ENCODE measurements around the gene PACS2. TPM values are rescaled to one million over a fixed set of nuclear protein-coding genes. Genes with fewer than 3 reads are reported as not detected.

Gene PACS2
- total and polyA plus RNA-seq, 4 donors, result 5.1 to 21.9 (median 9.8) TPM

GRCh38 chr14:105392131-105393090 is 77.9 kb downstream of the PACS2 start:
- no peaks in the 10 kb centered on the region for H3K4me1 ChIP-seq (ENCODE audit: control insufficient read depth in 4 of 4, insufficient read depth in 4 of 4, low read length in 3 of 4)

GRCh38 chr14:105393151-105393550 is 78.6 kb downstream of the PACS2 start:
- H3K9me3 ChIP-seq (ENCODE audit: control insufficient read depth in 4 of 4, low read length in 3 of 4), result no peaks in the 10 kb centered on the region
- no peak overlapping the region for H3K4me3 ChIP-seq (ENCODE audit: low read depth in 1 of 3, low read length in 3 of 3)
- peaks cover 0 to 5% (median 2%) of the 10 kb centered on the region in 4 donors for H3K4me1 ChIP-seq (ENCODE audit: control insufficient read depth in 4 of 4, insufficient read depth in 4 of 4, low read length in 3 of 4)
- no peak overlapping the region for H3K27ac ChIP-seq (ENCODE audit: low read depth in 1 of 2, low read length in 2 of 2)
- WGBS, result 95% methylated on average over 14 of the region's 14 CpGs
- H3K9ac ChIP-seq (ENCODE audit: low read depth in 1 of 2, low read length in 2 of 2), result no peak overlapping the region
- no peak for DNase-seq (ENCODE audit: low spot score)
- H3K36me3 ChIP-seq (ENCODE audit: control insufficient read depth in 4 of 4, insufficient read depth in 3 of 4, low read depth in 1 of 4, low read length in 3 of 4), result peaks cover 0 to 2% (median 0%) of the 10 kb centered on the region in 4 donors
- no peaks in the 10 kb centered on the region for H3K27me3 ChIP-seq (ENCODE audit: control insufficient read depth in 4 of 4, insufficient read depth in 4 of 4, low read length in 3 of 4)
- TF ChIP-seq REST (IDR thresholded peaks at IDR 0.05) (no peak), TAF1 (conservative IDR thresholded peaks at IDR 0.05) (no peak), CTCF (IDR thresholded peaks at IDR 0.05; ENCODE audit: low read depth, low read length, missing input control) (no peak), GABPA (IDR thresholded peaks at IDR 0.05 in 1 of 2, conservative IDR thresholded peaks at IDR 0.05 in 1 of 2) (no peak), YY1 (IDR thresholded peaks at IDR 0.05) (no peak), EGR1 (IDR thresholded peaks at IDR 0.05; ENCODE audit: low read depth in 2 of 2) (no peak), HNF4A (conservative IDR thresholded peaks at IDR 0.05) (no peak), FOXA1 (IDR thresholded peaks at IDR 0.05) (no peak)

More at GRCh38 chr14:105392131-105393090, 77.9 kb downstream of the PACS2 start:
- Histone ChIP-seq H3K4me3 (ENCODE audit: low read depth in 1 of 3, low read length in 3 of 3) (no peak overlapping the region), H3K27ac (ENCODE audit: low read depth in 1 of 2, low read length in 2 of 2) (no peak overlapping the region), H3K9ac (ENCODE audit: low read depth in 1 of 2, low read length in 2 of 2) (no peak overlapping the region), H3K36me3 (ENCODE audit: control insufficient read depth in 4 of 4, insufficient read depth in 3 of 4, low read depth in 1 of 4, low read length in 3 of 4) (peaks cover 0 to 2% (median 0%) of the 10 kb centered on the region in 4 donors), H3K9me3 (ENCODE audit: control insufficient read depth in 4 of 4, low read length in 3 of 4) (no peaks in the 10 kb centered on the region), H3K27me3 (ENCODE audit: control insufficient read depth in 4 of 4, insufficient read depth in 4 of 4, low read length in 3 of 4) (no peaks in the 10 kb centered on the region)
- TF ChIP-seq REST (IDR thresholded peaks at IDR 0.05) (no peak), NR2F2 (IDR thresholded peaks at IDR 0.05) (no peak), EGR1 (IDR thresholded peaks at IDR 0.05; ENCODE audit: low read depth in 2 of 2) (no peak), ZBTB33 (IDR thresholded peaks at IDR 0.05) (no peak), MAX (IDR thresholded peaks at IDR 0.05) (no peak)
- WGBS, result 96% methylated on average over 40 of the region's 40 CpGs
- DNase-seq (ENCODE audit: low spot score), result no peak
